ENCODE results near the gene SRCIN1.

GRCh38 chr17:38550661-38551060 lies 55.1 kb downstream of the SRCIN1 start:
- TF ChIP-seq CTCF (conservative IDR thresholded peaks at IDR 0.05) (no peak), EZH2 (IDR thresholded peaks at IDR 0.05; ENCODE audit: low read depth) (no peak)

Measured in PC-9 (cell line).